Lung microvascular endothelial cell (primary cell): ENCODE results near the gene FADS3. TPM values are rescaled to one million over a fixed set of nuclear protein-coding genes. Genes with fewer than 3 reads are reported as not detected.

Experiments used
- total RNA-seq: library from RNA; depleted of rRNA; stranded (reverse); fragments of >200 nt; gene quantifications from 2 replicates; pipeline ENCODE4 v1.2.1, GENCODE V29; 2014

Gene FADS3
- total RNA-seq, 1 donor from 2014 or later: 128 TPM

Other genes starting within 250 kb of the FADS3 start
- gene DAGLA, start 211.2 kb downstream of the FADS3 start, total RNA-seq: 1.5 and 3.0 TPM in 2 replicates
- 0.20 and 0.22 TPM in 2 replicates for gene MYRF, start 138.9 kb downstream of the FADS3 start, total RNA-seq
- 116 and 161 TPM in 2 replicates for gene TMEM258, start 98.9 kb downstream of the FADS3 start, total RNA-seq
- 8.3 and 19.2 TPM in 2 replicates for gene FEN1, start 98.6 kb downstream of the FADS3 start, total RNA-seq
- gene FADS1, start 74.5 kb downstream of the FADS3 start, total RNA-seq: 24.2 and 30.9 TPM in 2 replicates
- gene FADS2, start 63.2 kb downstream of the FADS3 start, total RNA-seq: 41.3 and 80.0 TPM in 2 replicates
- 2.4 and 10.7 TPM in 2 replicates for gene RAB3IL1, start 26.0 kb upstream of the FADS3 start, total RNA-seq
- under 0.01 TPM in 1 of 2 replicates, not detected in the other for gene BEST1, start 58.8 kb upstream of the FADS3 start, total RNA-seq
- gene FTH1, start 76.1 kb upstream of the FADS3 start, total RNA-seq: 345 and 436 TPM in 2 replicates
- 9.9 and 14.6 TPM in 2 replicates for gene INCENP, start 232.5 kb upstream of the FADS3 start, total RNA-seq